NCI-H748 (cell line): ENCODE results near the gene WBP11.
"Not testable (repeated sequence)": the region's sequence is repeated elsewhere in the genome, so short reads cannot be mapped to it uniquely, and the experiment has no call there.

Experiments
- DNase-seq: peaks from one replicate; lab custom pipeline; 2025; ENCODE audit not compliant: unreplicated experiment; lab: John Stamatoyannopoulos, UW

WBP11 gene

GRCh38 chr12:14773685-14774073 is 29.6 kb downstream of the WBP11 start:
- no peak for DNase-seq

- DNase-seq: no peak
Measured at GRCh38 chr12:14772946-14773345, 30.3 kb downstream of the WBP11 start.

GRCh38 chr12:14771651-14772137 is 31.6 kb downstream of the WBP11 start:
- DNase-seq: peak; percentile 17

GRCh38 chr12:14770496-14771461 is 32.5 kb downstream of the WBP11 start:
- peak; percentile 91 for DNase-seq

- DNase-seq: peak; percentile 90
Measured at GRCh38 chr12:14769969-14770495, 33.2 kb downstream of the WBP11 start.

GRCh38 chr12:14769466-14769968 is 33.8 kb downstream of the WBP11 start:
- DNase-seq: peak; percentile 49

- DNase-seq: no peak
Measured at GRCh38 chr12:14768823-14769405, 34.4 kb downstream of the WBP11 start.

GRCh38 chr12:14767617-14768016 is 35.7 kb downstream of the WBP11 start:
- no peak for DNase-seq

- no peak for DNase-seq
Measured at GRCh38 chr12:14766649-14767215, 36.5 kb downstream of the WBP11 start.

- DNase-seq: not testable (repeated sequence)
Measured at GRCh38 chr12:14766020-14766419, 37.3 kb downstream of the WBP11 start.

- no peak for DNase-seq
Measured at GRCh38 chr12:14765398-14765797, 37.9 kb downstream of the WBP11 start.

- DNase-seq: not testable (repeated sequence)
Measured at GRCh38 chr12:14759711-14760280, 43.5 kb downstream of the WBP11 start.

GRCh38 chr12:14756334-14757143 is 46.7 kb downstream of the WBP11 start:
- DNase-seq: peak; percentile 31

GRCh38 chr12:14751986-14752385 is 51.3 kb downstream of the WBP11 start:
- DNase-seq: no peak

GRCh38 chr12:14743061-14743460 is 60.2 kb downstream of the WBP11 start:
- DNase-seq: no peak

GRCh38 chr12:14741942-14742341 is 61.3 kb downstream of the WBP11 start:
- DNase-seq: no peak

GRCh38 chr12:14741153-14741552 is 62.1 kb downstream of the WBP11 start:
- no peak for DNase-seq

- DNase-seq: not testable (repeated sequence)
Measured at GRCh38 chr12:14736441-14736840, 66.8 kb downstream of the WBP11 start.
